GM18861 (cell line): ENCODE data around the gene ATG4B.
"Not testable (repeated sequence)": the region's sequence is repeated elsewhere in the genome, so short reads cannot be mapped to it uniquely, and the experiment has no call there.

Source experiments
- ATAC-seq: cut with Tn5 transposase; IDR thresholded peaks from one replicate; pipeline ENCODE4 v1.9.1; 2021; ENCODE audit not compliant: unreplicated experiment

Gene ATG4B

DNA sequence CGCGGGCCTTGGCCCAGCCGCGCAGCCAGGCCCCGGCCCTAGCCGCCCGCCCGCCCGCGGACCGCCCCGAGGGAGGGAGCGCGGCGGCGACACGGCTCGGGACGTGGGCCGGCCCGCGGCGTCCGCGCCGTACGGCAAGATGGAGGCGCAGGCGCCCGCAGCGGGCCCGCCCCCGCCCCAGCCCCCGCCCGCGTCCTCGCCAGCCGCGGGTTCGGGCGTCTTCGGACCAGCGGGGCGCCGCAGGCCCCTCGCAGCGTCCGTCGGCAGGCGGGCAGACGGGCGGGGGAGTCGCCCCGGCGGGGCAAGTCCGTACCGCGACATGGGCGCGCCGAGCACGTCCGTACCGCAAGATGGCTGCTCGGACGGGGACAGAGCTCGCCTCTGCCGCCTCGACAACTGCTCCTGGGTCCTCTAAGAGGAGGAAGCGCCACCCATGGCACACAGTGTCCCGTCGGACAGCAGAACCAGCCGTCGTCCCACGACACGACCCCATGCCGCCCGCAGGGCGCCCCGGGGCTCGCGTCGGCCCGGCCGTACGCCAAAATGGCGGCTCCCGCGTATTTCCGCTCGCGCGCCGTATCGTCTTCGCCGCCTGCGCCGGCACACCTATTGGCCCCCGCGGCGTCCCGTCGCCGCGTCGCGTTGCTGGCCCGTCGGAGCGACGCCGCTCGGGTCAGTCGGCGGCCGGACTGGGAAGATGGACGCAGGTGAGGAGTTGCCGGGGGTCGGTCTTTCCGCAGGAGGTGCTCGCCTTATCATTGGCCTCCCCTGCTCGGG, at the start of gene ATG4B, which contains the start of gene THAP4:
Gene ATG4B (plus strand): TSS at position 676 of the 777 bp plus-strand sequence. CDS start 22 bp downstream, at position 698.
Gene THAP4 (minus strand): TSS at position 141 of the 777 bp plus-strand sequence. CDS start 141 bp downstream, outside the sequence.
- ATAC-seq, result peak; percentile 54

DNA sequence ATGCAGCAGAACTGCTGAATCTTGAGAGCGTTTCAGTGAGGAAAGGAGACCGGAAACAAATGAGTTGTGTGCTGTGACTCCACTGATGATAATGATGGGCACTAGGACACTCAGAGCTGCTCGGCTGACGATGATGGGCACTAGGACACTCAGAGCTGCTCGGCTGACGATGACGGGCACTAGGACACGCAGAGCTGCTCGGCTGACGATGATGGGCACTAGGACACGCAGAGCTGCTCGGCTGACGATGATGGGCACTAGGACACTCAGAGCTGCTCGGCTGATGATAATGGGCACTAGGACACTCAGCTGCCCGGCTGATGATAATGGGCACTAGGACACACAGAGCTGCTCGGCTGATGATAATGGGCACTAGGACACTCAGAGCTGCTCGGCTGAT, 47.6 kb upstream of the ATG4B start:
- ATAC-seq, result not testable (repeated sequence)

DNA sequence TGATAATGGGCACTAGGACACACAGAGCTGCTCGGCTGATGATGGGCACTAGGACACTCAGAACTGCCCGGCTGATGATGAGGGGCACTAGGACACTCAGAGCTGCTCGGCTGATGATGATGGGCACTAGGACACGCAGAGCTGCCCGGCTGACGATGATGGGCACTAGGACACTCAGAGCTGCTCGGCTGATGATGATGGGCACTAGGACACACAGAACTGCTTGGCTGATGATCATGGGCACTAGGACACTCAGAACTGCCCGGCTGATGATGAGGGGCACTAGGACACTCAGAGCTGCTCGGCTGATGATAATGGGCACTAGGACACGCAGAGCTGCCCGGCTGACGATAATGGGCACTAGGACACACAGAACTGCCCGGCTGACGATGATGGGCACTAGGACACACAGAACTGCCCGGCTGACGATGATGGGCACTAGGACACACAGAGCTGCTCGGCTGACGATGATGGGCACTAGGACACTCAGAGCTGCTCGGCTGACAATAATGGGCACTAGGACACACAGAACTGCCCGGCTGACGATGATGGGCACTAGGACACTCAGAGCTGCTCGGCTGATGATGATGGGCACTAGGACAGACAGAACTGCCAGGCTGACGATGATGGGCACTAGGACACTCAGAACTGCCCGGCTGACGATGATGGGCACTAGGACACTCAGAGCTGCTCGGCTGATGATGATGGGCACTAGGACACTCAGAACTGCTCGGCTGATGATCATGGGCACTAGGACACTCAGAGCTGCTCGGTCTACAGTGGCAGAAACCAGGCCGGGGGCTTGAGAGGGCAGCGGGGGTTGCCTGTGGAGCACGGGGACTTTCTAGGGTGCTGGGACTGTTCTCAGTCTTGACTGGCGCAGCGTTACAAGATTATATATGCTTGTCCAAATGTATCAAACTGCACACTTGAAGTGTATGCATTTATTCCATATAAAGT, 46.7 kb upstream of the ATG4B start:
- ATAC-seq, result not testable (repeated sequence)

DNA sequence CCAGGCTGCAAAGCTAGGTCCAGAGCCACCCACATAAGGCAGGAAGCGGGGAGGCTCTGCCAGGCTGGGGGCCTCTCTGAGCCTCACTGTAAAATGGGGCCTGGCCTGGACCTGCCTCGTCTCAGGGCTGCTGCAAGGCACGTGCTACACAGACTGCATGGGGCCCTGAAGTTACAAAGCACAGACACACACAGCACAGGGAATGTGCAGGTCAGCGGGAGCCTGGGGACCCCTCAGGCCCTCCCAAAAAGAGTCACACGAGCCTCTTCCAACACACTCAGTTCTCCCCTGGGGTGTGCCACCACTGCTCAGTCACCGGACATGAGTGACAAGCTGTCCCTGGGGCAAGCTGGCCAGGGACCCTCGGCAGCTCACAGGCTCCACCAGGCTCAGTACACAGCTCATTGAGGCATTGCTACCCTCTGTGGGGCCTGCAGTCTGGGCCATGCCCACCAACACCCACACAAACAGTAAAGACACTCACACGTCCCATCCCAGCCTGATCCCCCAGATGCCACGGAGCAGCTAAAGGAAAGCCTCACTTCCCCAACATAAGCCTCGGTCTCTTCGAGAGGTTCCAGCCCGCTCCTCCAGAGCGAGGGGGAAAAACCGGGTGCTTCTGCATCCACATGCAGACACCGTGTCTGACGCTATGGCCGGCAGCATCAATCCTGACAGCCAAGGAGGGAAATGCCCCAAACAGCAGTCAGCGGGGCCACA, 45.2 kb upstream of the ATG4B start:
- no peak for ATAC-seq

DNA sequence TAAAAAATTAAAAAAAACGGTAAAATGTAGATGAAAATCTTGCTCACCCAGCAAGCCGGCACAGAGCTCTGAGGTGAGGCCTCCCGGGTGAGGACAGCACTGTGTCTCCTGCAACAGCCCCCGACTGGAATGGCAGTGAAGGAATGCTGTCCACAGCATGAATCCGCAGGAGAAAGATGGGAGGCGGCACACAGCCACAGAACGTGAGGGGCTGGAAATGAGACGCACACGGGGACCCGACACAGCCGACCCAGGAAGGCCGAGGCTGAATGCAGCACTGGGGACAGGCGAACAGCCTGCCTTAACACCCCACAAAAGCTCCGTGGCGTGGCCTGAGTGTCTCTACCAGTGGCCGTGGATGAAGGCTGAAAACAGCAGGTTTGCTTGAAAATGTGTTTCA, 44.2 kb upstream of the ATG4B start:
- no peak for ATAC-seq

DNA sequence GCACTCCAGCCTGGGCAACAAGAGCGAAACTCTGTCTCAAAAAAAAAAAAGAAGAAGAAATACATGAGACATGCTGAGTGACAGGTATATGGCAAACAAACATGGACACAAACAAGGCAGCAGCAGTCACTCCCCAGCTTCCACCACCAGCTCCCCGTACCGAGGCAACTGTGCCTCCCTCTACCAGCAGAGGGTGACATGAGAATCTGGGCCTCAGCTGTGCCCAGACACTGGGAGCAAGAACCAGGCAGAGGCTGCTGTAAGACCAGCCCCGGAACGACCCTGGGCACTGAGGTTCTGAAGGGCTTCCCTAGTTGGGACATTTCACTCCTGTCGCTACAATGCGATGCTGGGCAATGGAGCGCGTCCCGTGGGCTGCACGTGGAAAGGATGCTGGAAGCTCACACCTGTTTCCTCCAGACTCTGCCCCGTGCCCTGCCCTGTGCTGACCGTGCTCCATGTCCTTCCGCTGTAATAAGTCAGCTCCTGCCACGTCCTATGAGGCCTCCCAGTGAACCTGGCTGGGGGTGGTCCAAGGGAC, 41.8 kb upstream of the ATG4B start:
- ATAC-seq, result no peak

DNA sequence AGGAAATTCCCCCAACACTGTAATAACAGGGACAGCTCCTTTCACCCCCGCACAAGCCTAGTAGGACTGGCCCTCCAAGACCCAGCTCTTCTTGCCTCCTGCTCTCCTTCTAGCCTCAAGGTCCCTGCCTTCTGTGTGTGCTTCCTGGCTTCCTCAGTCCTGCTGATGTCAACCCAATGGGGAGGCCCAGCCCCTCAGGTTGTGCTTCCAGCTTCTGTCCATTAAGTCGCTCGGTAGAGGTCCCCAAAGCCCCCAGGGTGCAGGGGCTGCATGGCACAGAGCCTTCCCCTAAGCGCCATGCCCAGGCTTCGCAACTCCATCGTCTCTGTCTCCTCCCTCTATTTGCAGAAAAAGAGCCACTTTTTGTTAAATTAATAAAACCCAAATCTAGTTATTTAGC, 39.9 kb upstream of the ATG4B start:
- ATAC-seq, result no peak

DNA sequence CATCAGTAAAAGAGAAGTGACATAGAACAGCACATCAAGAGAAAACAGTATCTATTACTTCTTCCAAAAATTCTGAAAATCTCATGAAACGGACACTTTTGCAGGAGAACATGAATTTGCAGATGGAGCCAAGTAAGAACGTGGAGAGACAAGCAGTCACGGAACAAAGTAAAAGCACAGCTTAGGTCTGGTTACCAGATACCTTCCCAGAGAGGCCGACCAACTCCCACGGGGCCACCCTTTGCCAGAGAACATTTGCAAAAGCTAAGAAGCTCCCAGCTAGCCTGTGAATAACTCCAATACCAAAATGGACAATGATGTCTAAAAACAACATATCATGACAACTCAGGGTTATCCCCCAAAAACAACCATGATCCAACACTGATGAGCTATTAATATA, 39.4 kb upstream of the ATG4B start:
- ATAC-seq, result no peak

DNA sequence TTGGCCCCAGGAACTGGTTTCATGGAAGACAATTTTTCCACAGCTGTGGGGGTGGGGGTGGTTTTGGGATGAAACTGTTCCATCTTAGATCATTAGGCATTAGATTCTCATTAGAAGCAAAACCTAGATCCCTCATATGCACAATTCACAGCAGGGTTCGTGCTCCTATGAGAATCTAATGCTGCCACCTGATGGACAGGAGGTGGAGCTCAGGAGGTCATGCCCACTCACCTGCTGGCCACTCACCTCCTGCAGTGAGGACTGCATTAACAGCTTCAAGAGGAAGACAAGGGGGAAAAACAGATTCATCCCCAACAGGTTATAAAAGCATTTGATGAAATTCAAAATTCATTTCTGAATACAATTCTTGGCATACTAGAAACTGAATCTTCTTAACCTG, 39.0 kb upstream of the ATG4B start:
- no peak for ATAC-seq

DNA sequence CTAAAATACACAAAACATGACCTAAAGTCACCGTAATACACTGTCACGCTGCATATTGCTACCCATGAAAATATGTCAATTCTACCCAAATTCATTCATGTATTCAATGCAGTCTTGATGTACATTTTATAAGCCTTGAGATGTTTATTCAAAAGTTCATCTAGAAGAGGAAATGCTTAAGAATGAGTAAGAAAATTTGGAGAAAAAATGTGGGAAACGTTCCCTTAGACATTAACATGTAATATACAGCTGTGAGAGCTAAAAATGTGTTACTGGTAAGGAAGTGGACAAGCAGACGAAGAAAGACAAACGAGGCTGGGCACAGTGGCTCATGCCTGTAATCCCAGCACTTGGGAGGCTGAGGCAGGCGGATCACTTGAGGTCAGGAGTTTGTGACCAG, 37.9 kb upstream of the ATG4B start:
- ATAC-seq, result no peak

DNA sequence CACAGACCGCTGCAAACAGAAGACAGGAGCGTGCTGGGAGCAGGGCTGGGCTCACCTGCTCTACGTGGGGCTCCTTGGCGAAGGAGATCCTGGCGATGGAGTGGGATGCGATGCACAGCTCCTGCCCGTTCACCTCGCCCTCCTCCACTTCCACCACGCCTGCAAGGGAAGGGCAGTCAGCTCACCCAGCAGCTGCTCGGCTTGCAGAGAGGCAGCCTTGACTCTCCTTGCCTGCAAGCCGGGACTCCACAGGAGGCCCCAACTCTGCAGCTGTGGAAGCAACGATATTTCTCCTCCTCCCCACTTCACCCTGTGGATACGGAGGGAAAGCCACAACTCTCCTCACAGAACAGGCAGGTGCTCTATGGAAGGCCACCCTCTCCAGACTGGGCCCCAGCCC, 35.7 kb upstream of the ATG4B start:
- ATAC-seq, result no peak

DNA sequence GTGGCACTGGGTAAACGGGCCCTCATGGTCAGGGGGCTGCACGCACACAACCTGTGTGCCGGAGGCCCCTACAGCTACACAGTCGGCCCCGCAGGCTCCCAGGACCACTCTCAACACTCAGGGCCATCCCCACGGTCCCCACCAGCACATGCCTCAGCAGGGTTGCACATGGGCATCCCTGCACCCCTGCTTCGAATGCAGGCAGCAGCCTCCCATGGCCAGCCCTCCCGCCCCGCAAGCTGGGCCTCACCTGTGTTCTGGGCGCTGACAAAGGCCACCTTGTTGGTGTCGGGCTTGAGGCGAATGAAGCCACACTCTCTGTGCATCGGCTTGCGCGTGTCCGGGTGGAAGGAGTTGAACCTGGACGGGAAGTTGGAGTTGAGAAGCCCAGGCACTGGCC, 34.8 kb upstream of the ATG4B start:
- no peak for ATAC-seq

DNA sequence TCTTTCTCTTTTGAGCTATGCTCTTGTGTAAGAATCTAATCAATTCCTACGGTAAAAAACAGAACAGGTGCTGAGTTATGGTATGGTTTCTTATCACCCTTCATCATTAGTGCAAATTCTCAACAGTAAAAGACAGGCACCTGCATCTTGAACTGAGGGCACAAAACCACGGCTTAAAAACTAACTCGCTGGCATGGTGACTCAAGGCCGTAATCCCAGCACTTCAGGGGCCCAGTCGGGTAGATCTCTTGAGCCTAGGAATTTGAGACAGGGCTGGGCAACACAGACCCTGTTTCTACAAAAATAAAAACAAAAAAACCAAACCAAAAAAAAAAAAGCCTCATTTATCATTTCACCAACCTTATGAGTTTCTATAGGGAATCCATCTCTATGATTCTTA, 33.8 kb upstream of the ATG4B start:
- ATAC-seq, result no peak

DNA sequence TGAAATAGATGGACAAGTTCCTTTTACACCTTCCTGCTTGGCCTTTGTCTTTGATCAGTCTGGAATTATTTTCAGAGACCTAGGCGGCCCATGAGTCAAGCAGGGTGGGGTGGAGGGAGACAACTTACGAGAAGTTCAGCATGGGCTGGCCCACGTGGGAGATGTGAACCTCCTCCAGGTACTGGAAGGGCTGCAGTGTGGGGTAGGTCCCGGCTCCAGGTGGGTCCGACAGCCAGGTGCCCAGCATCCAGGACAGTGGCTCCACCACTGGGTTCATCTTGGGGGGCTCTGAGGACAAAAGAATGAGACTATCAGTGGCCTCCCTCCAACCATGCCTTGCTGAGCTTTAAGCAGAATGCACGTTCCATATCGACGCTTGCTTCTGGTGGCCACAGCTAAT, 31.3 kb upstream of the ATG4B start:
- no peak for ATAC-seq

DNA sequence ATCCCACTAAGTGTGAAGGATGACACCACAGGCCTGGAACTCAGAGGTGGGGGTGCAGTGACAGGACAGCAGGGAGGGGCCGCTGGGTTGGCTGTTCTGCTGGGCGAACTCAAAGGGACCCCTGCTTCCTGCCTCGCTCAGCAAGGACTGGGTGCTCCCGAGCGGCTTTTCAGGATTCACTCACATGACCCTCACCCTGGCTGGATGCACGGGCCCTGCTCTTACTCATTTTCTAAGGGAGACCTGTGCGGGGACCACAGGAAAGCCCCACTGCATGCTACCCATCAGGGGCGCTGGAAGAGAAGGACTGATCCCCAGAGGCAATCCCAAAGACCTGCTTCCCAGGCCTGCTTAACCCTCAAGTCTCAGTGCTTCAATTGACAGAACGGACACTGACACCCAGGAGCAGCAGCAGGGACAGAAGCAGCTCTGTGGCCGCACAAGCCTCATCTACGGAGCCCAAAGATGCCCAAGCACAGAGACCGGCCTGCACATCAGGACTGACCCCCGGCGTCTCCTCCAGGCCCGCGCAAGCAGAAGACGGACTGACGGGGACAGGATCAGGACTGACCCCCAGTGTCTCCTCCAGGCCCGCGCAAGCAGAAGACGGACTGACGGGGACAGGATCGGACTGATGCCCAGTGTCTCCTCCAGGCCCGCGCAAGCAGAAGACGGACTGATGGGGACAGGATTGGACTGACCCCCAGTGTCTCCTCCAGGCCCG, 30.2 kb upstream of the ATG4B start:
- no peak for ATAC-seq

DNA sequence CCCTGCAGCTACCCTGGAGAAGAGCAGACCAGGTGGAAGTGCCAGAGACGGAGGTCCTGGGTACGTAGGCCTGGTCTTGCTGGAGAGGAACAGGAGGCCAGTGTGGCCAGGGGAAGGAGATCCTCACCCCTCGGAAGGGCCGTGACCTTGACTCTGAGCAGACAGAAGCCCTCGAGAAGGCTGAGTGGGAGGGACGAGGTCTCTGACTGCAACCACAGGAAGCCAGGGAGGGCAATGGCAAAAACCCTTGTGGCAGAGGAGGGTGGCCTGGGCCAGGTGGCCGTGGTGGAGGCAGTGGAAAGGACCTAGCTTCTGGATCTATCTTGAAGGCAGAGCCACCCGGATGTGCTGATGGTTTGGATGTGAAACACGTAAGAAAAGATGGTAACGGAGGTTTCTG, 28.6 kb upstream of the ATG4B start:
- ATAC-seq, result no peak

DNA sequence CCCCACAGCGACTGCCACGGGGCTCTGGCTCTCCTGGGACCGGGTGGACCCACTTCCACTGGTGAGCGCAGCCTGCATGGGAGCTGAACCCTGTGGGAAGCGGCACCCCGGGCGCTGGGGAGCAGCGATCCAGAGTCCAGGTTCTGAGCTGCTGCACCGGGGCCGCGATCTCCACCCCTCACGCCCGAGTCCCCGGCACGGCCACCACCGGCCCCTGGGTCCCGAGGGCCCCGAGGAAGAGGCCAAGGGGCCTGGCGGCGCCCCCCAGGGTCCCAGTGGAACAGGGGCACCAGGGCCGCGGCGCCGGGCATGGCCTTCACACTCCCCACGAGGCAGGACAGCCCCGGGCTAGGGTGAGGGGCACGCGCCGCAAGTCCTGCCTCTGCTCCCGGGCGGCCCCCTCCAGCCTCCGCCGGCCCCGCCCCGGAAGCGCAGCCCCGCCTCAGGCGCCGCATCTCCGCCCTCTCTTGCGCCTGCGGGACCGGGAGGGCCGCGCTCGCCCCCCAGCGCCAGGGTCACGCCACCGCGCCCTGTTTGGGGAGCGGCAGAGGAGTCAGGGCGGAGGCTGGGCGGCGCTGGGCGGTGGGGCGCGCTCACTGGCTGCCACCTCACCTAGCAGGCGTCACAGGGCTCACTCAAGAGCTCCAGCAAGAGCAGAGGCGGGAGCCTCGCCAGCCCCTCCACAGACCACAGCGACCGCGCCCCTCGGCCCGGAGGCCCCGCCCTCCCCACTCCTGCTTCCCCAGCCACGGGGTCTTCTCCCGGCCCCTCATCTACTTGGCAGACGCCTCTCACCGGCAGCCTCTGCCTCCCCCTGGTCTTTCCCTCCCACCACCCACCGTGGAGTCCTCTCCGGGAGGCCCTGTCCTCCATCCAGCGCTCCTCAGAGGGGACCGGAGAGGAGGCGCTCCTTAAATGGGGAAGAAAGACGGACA, 27.4 kb upstream of the ATG4B start:
- ATAC-seq, result peak; percentile 86

DNA sequence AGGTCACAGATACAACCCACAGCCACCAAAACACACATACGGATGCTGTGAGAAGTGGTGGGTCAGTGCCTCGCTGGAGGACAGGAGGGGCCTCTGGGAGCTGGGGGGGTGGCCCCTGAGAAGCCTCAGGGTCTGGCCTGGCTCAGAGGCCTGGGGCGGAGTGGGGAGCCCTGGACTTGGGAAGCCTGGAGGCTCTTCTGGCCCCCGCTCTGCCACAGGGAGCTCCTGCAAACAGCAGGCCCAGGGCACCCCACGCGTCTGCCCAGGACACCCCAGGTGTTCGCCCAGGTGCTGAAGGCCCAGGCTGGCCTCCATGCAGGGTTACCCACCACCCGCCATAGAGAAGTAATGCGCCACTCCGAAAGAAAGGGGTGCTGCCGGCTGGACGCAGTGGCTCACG, 26.4 kb upstream of the ATG4B start:
- no peak for ATAC-seq
